ENCODE measurements around the gene NRCAM.

DNA sequence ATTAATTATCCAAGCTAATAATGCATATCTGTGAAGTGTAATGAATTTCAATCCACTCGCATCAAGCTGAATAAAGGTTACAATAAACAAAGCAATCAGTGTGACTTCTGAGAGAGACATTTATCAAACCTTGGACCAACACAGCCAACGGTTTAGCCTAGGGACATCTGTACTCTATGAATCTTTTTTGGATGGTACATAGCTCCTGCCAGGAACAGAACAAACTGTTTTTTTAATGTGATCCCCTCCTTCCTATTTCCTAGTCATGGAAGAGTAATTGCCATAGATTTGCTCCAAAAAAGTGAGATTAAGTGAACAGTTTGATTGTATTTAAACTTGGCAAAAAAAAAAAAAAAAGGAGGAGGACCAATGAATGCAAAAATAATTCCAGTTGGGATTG is 11.2 kb upstream of the NRCAM start:
- TF ChIP-seq, protein P1, sequence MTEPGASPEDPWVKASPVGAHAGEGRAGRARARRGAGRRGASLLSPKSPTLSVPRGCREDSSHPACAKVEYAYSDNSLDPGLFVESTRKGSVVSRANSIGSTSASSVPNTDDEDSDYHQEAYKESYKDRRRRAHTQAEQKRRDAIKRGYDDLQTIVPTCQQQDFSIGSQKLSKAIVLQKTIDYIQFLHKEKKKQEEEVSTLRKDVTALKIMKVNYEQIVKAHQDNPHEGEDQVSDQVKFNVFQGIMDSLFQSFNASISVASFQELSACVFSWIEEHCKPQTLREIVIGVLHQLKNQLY (CRISPR knock-in tag; IDR thresholded peaks at IDR 0.05) = no peak
- TF ChIP-seq MXD4 (CRISPR knock-in tag; IDR thresholded peaks at IDR 0.05) (no peak), RFX5 (IDR thresholded peaks at IDR 0.05; ENCODE audit: low read depth, low read length) (no peak), ZIK1 (CRISPR knock-in tag; IDR thresholded peaks at IDR 0.05; ENCODE audit: borderline replicate concordance, low read depth) (no peak)

Data from HepG2 (cell line).